ENCODE results near the gene CLIP3.
"Not testable (repeated sequence)": the region's sequence is repeated elsewhere in the genome, so short reads cannot be mapped to it uniquely, and the experiment has no call there.

Gene CLIP3

DNA sequence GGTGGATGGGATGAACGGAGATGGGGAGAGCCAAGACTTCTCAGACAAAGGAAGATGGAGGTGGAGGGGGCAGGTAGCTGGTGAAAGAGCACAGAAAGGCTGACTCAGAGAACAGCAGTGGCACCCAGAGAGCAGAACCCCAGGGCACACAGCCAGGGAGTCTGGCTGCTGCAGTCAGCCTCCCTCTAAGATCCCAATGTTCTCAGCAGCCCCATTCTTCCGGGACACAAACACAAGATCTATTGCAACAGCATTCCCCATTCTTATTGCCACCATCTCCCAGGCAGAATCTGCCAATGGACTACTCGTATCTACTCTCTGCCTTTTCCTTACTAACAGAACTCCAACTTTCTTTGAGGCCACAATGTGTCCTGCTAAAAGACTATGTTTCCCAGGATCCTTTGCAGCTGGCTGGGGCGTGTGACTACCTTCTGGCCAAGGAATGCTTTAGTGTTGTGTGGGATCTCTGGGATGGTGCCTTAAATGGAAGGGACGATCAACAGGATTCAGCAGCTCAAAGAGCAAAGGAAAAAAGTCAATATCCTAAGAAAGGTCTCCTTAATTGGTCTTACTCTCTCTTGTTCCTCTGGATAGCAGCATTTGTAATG is 13.9 kb upstream of the CLIP3 start:
- DNase-seq (ENCODE audit: low read depth): no peak

DNA sequence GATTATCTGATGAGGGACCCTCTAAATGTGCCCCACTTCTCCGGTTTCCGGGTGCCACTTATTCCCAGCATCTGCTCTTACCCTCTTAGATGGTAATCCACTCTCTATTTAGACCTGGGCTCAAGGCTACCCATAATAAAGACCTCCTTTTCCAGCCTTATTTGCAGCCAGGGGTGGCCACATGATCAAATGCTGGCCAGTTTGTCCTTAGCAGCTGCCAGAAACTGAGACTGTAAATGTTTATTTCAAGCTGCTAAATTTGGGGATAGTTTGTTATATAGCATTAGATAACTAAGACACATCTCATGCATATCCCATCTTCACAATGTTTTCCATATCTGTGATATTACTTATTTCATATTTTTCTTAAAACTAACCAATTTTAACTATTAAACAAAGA is 11.3 kb upstream of the CLIP3 start:
- DNase-seq (ENCODE audit: low read depth): no peak

DNA sequence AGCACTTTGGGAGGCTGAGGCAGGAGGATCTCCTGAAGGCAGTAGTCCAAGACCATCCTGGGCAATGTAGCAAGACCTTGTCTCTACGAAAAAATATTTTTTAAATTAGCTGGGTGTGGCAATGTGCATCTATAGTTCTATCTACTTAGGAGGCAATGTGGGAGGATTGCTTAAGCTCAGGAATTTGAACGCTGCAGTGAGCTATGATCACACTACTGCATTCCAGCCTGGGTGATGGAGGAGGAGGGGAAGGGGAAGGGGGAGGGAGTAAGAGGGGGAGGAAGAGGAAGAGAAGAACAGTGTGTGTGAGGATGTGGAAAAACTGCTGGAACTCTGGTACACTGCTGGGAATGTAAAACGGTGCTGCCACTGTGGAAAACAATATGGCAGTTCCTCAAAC is 9.2 kb upstream of the CLIP3 start:
- DNase-seq (ENCODE audit: low read depth): peak; percentile 85

DNA sequence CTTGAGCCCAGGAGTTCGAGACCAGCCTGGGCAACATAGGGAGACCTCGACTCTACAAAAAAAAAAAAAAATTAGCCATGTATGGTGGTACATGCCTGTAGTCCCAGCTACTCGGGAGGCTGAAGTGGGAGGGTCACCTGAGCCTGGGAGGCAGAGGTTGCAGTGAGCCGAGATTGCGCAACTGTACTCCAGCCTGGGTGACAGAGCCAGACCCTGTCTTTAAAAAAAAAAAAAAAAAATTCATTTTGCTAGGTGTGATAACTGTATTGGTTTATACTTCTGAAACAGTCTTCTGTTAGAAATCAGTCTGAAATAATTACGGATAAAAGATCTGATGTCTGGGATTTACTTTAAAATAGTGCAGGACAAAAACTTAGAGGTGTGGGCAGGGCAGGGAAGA is 8.4 kb upstream of the CLIP3 start:
- DNase-seq (ENCODE audit: low read depth): not testable (repeated sequence)

DNA sequence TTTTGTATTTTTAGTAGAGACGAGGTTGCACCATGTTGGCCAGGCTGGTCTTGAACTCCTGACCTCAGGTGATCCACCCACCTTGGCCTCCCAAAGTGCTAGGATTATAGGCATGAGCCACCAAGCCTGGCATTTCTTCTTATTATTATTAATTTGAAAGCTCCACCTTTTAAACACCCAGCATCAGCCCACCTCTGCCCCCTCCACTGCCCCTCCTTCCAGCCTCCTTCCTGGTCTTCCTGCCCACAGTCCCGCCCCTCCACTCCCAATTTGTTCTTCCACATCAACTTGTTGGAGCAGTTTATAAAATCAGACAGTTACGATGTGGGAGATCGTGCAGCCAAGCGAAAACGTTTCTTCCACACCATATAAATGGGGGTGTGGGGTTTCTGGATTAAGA is 7.8 kb upstream of the CLIP3 start:
- no peak for DNase-seq (ENCODE audit: low read depth)

DNA sequence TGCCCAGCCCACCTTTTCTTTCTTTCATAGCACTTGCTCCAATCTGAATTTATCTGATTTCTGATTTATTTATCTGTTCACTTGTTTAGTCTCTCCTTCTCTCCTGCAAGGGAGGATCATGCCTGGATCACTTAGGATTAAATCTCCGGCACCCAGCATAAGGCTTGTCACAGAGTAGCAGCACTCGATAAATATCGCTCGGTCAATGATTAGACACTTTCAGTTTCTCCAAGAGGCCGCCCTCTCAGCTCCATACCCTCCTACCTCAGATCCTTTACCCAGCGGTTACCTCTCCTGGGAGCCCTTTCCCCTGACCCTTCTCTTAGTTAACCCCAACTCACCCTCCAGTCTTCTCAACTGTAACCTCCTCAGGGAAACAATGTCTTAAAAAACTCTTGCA is 1.4 kb downstream of the CLIP3 start:
- DNase-seq (ENCODE audit: low read depth): no peak

DNA sequence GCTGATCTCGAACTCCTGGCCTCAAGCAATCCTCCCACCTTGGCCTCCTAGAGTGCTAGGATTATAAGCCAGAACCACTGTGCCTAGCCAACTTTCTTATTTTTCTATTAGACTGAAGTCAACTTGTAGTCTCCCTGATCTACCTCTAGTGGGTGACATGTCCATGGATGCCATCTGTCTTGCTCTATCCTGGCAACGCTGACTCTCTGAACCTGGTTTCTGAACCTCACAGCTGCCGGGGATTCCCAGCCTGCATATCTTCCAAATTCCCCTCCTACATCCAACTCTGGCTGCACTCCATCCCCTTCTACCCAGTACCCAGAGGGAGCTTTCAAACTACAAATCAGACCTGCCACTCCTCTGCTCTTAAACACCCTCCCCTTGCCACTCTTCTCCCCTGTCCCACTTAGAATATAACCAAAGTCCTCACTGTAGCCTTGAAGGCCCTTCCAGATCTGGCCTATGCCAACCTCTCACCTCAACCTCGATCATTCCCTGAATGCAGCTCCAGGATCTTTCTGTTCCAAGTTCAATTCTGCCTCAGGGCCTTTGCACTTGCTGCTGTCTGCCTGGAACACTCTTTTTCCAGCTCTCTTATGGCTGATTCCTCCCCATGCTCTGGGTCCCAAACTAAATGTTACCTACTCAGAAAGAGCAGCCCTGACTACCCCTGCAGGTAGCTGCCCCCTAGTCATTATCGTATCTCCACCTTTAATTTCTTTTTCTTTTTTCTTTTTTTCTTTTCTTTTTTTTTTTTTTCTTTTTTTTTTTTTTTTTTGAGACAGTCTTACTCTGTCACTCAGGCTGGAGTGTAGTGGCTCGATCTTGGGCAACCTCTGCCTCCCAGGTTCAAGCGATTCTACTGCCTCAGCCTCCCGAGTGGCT is 2.2 kb downstream of the CLIP3 start:
- no peak for DNase-seq (ENCODE audit: low read depth)

DNA sequence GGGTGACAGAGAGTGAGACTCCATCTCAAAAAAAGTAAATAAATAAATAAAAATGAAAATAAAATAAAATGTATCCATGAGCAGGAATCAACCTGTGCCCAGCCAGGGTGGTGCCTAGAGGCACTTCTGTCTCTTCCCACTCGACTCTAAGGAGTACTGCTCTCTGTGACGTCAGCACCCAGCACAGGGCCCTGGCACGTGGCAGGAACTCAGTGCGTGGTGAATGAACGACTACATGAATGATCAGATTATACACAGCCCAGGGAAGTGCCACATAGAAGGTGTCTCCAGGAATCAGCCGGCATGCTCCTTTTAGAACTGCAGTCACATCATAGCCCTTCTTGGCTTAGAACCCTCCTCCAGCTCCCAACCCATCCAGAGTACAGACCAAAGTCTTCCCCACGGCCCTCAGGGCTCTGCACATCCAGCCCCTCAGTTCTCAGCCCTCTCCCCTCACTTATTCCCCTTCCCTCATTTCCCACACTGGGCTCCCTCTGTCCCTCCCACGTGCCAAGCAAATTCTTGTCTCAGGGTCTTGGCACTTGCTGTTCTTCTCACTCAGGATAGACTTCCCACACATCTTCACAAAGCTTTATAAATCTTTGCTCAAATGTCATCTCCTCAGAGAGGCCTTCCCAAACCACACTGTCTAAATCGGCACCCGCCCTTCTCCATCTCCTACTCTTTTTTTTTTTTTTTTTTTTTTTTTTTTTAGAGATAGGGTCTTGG is 4.2 kb downstream of the CLIP3 start:
- no peak for DNase-seq (ENCODE audit: low read depth)

DNA sequence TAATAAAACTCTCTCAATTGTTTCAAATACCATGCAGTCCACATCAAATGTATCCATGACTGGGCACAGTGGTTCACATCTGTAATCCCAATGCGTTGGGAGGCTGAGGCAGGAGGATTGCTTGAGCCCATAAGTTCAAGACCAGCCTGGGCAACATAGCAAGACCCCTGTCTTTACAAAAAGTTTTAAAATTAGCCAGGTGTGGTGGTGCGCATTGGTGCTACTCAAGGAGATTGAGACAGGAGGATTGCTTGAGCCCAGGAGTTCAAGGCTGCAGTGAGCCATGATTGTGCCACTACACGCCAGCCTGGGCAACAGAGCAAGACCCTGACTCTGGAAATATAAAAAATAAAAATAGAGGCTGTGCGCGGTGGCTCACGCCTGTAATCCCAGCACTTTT is 5.0 kb downstream of the CLIP3 start:
- no peak for DNase-seq (ENCODE audit: low read depth)

DNA sequence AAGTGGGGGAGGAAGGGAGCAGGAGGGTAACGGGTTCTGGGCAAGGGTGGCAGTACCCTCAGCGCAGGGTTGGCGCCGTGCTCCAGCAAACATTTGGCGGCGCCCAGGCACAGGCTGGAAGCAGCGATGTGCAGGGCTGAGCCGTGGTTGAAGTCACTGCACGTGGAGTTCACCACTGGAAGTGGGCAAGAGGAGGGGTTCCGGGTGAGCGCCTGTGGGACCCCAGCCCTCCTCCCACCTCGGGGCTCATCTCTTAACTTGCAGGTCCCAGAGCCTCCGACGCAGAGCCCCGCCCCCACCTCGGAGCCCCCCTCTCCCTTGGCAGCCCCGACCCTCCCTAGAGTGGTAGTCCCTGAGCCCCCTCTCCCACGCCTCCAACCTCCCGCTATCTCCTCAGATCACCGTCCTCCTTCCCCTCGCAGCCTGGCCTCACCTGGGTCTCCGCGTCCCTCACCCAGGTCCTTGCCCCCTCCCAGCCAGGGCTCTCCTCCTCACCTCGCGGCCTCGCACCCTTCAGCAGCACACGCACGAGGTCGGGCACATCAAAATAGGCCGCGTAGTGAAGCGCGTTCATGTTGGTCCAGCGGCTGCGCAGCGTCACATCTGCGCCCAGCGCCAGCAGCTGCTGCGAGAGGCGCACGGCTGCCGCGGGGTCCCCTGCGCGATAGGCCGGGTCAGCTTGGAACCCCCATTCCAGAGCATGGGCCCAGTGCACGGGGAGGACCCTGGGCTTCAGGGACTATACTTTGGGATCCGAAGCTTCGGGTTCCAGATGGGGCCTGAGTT is 6.4 kb downstream of the CLIP3 start:
- no peak for DNase-seq (ENCODE audit: low read depth)

DNA sequence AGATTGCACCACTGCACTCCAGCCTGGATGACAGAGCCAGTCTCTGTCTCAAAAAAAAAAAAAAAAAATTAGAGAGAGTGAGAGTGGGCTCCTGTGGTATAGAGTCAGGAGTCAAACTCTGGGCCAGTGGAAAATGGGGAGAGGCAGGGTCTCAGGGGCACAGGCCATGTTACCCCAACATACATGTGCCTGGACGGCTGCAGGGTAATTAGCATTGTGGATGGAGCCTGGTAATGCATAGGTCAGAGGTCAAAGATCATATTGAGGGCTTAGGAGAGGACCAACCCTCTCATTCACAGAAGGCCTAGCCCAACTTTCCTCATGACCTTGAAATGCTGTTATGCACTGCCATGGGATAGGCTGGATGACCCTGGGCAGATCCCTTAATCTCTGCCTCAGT is 7.1 kb downstream of the CLIP3 start:
- DNase-seq (ENCODE audit: low read depth): no peak

DNA sequence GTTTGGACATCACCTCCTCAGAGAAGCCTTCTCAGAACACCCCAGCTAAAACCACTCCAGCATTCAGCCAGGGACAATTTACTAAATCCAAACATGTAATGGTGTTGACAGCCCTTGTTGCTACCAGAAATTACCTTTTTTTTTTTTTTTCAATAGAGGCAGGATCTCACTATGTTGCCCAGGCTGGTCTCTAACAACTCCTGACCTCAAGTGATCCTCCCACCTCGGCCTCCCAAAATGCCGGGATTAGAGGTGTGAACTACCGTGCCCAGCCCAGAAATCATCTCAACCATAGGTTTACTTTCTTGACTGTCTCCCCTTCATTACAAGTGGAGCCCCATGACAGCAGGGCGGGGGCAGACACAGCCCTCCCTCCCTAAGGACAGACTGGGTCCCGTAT is 9.2 kb downstream of the CLIP3 start:
- DNase-seq (ENCODE audit: low read depth): no peak

DNA sequence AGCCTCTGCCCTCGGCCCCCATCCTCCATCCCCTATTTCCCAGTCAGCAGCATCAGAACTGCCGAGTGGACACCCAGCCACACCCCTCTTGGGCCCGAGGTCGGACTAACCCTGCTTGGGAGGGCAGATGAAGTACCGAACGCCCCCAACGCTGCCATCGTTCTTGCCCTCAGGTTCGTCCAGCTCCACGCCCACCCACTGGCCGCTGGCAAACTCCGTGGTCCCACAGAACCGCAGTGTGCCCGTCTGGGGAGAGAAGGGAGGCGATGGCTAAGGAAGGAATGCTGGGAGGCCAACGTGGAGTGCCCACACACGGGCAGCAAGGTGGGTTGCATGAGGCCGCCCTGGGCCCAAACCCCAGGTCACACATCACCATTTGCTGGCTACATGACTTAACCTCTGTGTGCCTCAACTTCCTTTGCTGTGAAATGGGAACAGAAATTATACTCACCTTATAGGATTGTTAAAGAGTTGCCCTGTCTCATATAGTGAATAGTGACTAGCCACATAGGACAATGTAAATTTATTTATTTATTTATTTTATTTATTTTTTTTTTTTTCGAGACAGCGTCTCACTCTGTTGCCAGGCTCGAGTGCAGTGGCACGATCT is 13.5 kb downstream of the CLIP3 start:
- no peak for DNase-seq (ENCODE audit: low read depth)

DNA sequence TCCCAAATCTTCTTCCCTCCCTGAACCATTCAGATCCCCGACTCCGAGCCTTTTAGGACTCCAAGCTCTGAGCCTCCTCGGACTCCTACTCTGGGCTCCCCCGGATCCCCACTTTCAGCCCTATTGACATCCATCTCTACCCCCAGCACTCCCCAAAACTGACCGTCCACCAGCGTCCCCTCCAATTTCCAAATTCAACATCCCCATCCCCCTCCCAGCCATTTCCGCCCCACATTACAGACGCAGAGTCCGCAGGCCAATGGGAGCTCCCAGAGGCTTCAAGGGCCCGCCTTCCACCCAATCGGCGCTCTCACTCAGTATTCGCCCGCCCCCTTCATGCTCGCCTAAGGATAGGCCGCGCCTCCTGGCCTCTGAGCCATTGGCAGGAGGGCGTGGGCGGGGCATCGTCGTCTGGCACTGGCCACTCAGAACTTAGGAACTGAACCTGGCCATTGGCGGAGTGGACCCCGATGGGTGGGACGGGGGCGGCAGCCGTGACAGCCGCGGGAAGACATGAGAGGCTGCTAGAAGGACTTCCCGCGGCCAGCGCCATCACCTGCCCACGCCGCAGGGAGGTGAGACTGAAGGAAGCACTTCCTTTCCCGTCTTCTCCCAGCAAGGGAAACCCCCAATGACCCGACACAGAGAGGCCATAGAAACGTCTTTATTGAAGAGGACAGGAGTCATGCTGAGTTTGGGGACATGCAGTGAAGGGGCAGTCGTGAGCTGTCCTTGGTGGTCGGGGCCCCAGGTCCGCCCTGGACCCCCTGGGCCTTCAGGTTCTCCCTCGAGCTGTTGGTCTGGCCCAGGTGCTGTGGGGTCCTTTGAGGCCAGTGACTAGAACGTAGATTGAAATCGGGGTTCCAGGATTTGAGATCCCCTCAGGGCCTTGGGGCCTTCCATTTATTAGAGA is 18.4 kb downstream of the CLIP3 start, which contains the start of gene ALKBH6:
Gene ALKBH6 (minus strand): TSS at position 202 of the 913 bp plus-strand sequence. CDS start 816 bp downstream, outside the sequence.
- DNase-seq (ENCODE audit: low read depth): peak; percentile 100

DNA sequence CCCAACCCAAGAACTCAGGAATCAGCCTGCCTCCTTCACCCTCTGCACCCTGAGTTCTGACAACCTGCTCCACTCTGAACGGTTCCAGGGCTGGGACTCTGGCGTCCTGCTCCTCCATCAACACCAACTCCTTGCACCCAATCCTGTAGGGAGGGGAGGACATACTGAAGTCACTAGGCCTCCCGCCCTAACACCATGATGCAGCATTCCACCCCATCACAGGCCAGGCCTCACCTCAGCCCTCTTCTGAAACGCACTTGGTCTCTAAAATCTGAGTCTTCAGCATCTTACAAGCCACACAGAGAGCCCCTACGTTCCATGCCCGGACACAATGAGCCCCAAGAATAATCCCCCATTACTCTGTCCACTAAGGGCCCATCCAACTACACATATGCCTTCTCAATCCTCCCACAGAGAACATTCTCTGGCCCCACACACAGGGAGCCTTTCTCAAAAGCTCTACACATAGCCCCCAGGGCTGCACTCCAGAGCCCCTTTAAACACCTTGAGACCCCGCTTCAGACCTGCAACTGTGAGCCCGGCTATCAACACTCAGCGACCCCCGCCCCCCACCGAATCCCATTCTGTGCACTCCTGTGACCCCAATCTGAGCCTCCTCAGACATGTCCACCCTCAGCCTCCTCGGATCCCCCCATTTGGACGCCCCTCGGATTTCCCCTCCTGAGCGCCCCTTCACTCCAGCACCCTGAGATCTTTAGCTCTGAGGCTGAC is 19.2 kb downstream of the CLIP3 start:
- no peak for DNase-seq (ENCODE audit: low read depth)

DNA sequence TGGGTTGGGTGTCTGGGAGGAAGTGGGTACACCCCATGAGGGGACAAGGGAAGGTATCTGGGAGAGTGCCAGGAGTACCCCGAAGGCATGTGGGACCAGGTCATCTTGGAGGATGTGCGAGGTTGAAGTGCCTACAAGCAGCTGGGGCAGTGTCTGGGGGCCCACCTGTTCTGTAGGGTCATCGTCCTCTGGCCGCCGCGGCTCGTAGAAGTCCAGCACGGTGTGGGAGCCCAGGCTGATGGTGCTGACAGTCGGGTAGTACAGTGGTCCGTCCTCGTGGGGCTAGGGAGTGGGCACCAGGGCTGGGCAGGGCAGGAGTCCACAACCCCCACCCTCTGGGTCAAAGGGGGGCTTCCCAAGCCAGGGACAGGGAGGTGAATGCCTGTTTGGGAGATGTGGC is 22.3 kb downstream of the CLIP3 start:
- no peak for DNase-seq (ENCODE audit: low read depth)

DNA sequence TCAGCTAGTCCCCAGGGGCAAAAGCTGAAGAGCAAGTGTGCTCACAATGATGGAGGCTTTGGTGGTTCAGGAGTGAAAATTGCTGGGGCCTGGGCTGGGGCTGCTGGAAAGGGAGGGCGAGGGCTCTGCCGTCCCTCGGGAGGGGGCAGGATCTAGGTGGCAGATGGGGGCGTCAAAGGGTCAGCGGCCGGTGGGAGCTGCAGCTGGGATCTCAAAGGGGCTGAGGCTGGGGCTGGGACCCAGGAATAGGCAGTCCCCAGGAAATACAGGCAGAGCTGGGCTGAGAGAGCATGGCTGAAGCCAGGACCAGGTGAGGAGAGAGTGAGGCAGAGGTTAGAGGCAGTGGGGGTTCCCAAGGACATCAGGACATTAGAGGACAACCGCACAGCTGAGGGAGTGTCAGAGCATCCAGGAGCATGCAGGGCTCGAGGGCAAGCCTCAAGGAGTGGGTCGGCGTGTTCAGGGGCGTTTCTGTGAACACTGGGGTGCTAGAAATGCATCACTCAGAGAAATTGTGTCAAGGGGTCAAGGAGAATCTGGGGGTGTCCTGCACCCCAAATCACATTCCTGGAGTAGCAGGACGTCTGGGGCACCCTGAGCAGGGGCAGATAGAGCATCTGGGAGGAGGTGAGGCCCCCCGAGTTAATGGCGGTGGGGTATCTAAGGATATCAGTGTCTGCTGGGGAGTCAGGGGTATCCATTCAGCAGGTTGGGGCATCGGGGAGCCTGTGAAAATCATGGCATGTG is 22.9 kb downstream of the CLIP3 start:
- DNase-seq (ENCODE audit: low read depth): no peak

DNA sequence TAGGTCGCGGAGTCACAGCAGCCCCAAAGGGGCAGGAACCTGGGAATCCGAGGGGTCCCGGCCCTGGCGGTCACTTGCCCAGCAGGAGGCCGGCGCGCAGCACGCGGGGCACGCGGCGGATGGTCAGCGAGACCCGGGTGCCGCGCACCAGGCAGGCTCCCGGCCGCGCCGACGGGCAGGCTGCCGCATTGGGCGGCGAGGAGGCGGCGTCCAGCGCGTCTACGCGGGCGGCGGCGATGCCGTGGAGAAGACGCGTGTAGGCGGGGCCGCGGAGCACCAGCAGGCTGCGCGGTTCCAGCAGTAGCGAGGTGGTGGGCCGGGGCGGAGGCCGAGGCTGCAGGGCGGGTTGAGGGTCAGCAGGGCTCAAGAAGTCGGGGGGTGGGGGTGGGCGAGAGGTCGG is 23.5 kb downstream of the CLIP3 start:
- no peak for DNase-seq (ENCODE audit: low read depth)

DNA sequence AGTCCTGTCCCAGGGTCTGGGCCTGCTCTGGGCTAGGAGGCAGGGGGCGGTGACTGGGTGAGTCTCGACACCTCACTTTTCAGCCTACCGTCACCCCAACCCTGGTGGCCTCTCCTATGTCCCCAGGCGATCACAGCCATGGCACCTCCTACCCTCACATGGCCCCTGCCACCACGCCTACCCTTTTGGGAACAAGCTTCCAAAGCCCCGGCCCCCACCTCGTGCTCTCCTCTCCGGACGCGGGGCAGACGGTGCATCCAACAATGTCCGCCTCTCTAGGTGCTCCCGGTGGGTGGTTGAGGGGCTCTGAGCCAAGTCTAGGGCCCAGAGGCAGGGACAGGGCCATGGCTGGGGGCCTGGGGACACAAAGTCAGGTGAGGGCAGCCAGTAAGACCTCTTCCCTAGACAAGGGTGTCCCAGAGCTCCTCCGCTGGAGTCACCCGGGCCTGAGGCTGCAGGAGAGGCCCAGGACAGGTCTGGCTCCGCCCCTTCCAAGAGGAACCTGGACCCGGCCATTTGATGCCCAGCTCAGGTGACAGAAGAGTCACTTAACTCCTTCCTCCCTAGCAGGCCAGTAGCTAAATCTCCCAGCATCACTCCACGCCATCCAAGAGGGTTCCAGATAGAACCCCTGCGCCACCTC is 24.2 kb downstream of the CLIP3 start, which contains the start of gene SYNE4:
Gene SYNE4 (minus strand): TSS at position 478 of the 643 bp plus-strand sequence. CDS start 132 bp downstream, at position 346.
- no peak for DNase-seq (ENCODE audit: low read depth)
